GM12878 (cell line): Measurements from ENCODE around the gene IFNAR2.

Experiments used
- CHD2 ChIP-seq: IDR thresholded peaks from 2 replicates; pipeline ENCODE4 v1.6.1; 2011; ENCODE audit warnings: low read depth, low read length, improper control_type of control experiment, borderline replicate concordance
- CTCF ChIP-seq, 3 experiments: IDR thresholded peaks in 2 of 3; conservative IDR thresholded peaks in 1 of 3; 2 replicates each; pipeline ENCODE4 v1.5.1; 2011; ENCODE audit warnings: low read depth in 3 of 3, low read length in 3 of 3, mild to moderate bottlenecking in 3 of 3, control low read depth in 2 of 3, moderate library complexity in 2 of 3, inconsistent platforms in 1 of 3, mixed read lengths in 1 of 3; ENCODE audit not compliant: control insufficient read depth in 2 of 3, insufficient read depth in 1 of 3; ENCODE audit errors: extremely low read depth in 1 of 3
- EP300 ChIP-seq, 2 experiments: fragments of 150-350 bp in 1 of 2; IDR thresholded peaks; 2 replicates each; pipeline ENCODE4 v1.6.1; 2011 to 2012; ENCODE audit warnings: low read depth in 2 of 2, low read length in 2 of 2, borderline replicate concordance in 1 of 2, improper control_type of control experiment in 1 of 2, inconsistent platforms in 1 of 2; ENCODE audit not compliant: control insufficient read depth in 1 of 2
- ETV6 ChIP-seq, 2 experiments: fragments of 450-650 bp in 1 of 2; IDR thresholded peaks in 1 of 2; conservative IDR thresholded peaks in 1 of 2; 2 replicates each; pipeline ENCODE4 v1.6.1; 2014; ENCODE audit warnings: antibody characterized with exemption in 1 of 2, borderline replicate concordance in 1 of 2, low read depth in 1 of 2, mild to moderate bottlenecking in 1 of 2, moderate library complexity in 1 of 2
- GABPA ChIP-seq: IDR thresholded peaks from 2 replicates; pipeline ENCODE4 v1.6.1; 2014; ENCODE audit warnings: antibody characterized with exemption, low read depth, mild to moderate bottlenecking, inconsistent platforms
- HDAC2 ChIP-seq: fragments of 200-600 bp; sonication (generic); IDR thresholded peaks from 2 replicates; pipeline ENCODE4 v1.6.1; 2017
- JUND ChIP-seq: IDR thresholded peaks from 2 replicates; pipeline ENCODE4 v1.6.1; 2012; ENCODE audit warnings: low read depth, mild to moderate bottlenecking, low read length, improper control_type of control experiment, moderate library complexity
- MAX ChIP-seq: IDR thresholded peaks from 2 replicates; pipeline ENCODE4 v1.6.1; 2012; ENCODE audit warnings: low read depth, low read length, improper control_type of control experiment
- MYC ChIP-seq: IDR thresholded peaks from 2 replicates; pipeline ENCODE4 v1.6.1; 2011; ENCODE audit warnings: mild to moderate bottlenecking, low read length, moderate library complexity, inconsistent platforms; ENCODE audit not compliant: insufficient read depth, insufficient replicate concordance, insufficient read length, severe bottlenecking
- NFYA ChIP-seq: IDR thresholded peaks from 2 replicates; pipeline ENCODE4 v1.6.1; 2011; ENCODE audit warnings: low read depth, mild to moderate bottlenecking, low read length, improper control_type of control experiment, borderline replicate concordance
- PAX5 ChIP-seq: IDR thresholded peaks from 2 replicates; pipeline ENCODE4 v1.6.1; 2011; ENCODE audit warnings: low read depth, low read length, borderline replicate concordance
- RELA ChIP-seq: fragments of 450-650 bp; IDR thresholded peaks from 2 replicates; pipeline ENCODE4 v1.8.0; 2014; ENCODE audit warnings: borderline replicate concordance; ENCODE audit not compliant: partially characterized antibody
- SIN3A ChIP-seq: IDR thresholded peaks from 2 replicates; pipeline ENCODE4 v1.6.1; 2012; ENCODE audit warnings: low read depth, low read length, improper control_type of control experiment
- YY1 ChIP-seq: IDR thresholded peaks from 2 replicates; pipeline ENCODE4 v1.6.1; 2011; ENCODE audit warnings: low read depth, mild to moderate bottlenecking, low read length

- no peak for TF ChIP-seq CTCF (IDR thresholded peaks at IDR 0.05 in 2 of 3, conservative IDR thresholded peaks at IDR 0.05 in 1 of 3; ENCODE audit: control insufficient read depth in 2 of 3, extremely low read depth in 1 of 3, insufficient read depth in 1 of 3, low read depth in 3 of 3, low read length in 3 of 3)
- no peak for TF ChIP-seq CHD2
- TF ChIP-seq EP300 (IDR thresholded peaks at IDR 0.05; ENCODE audit: borderline replicate concordance in 1 of 2, control insufficient read depth in 1 of 2, low read depth in 2 of 2, low read length in 2 of 2), result no peak
- no peak for TF ChIP-seq ETV6 (conservative IDR thresholded peaks at IDR 0.05 in 1 of 2, IDR thresholded peaks at IDR 0.05 in 1 of 2; ENCODE audit: borderline replicate concordance in 1 of 2, low read depth in 1 of 2)
- TF ChIP-seq NFYA, result no peak
- TF ChIP-seq MAX, result no peak
- TF ChIP-seq JUND, result no peak
- TF ChIP-seq RELA, result no peak
- TF ChIP-seq YY1, result no peak
- TF ChIP-seq PAX5, result no peak
- TF ChIP-seq GABPA, result no peak
- TF ChIP-seq HDAC2, result no peak
- TF ChIP-seq MYC, result no peak
- TF ChIP-seq SIN3A, result no peak
Measured at GRCh38 chr21:33201956-33202355, 27.8 kb upstream of the IFNAR2 start.
